Measurements from ENCODE around the gene SPNS2.
A peak's percentile ranks its signal among the peaks of the same experiment; 100 is the strongest.

Gene SPNS2

GRCh38 chr17:4480929-4481898 is 17.5 kb upstream of the SPNS2 start:
- DNase-seq (ENCODE audit: low read depth) = no peak

- no peak for DNase-seq (ENCODE audit: low read depth)
These were observed 16.2 kb upstream of the SPNS2 start for GRCh38 chr17:4482338-4483011.

GRCh38 chr17:4483012-4483840 is 15.5 kb upstream of the SPNS2 start:
- DNase-seq (ENCODE audit: low read depth) = no peak

GRCh38 chr17:4485676-4486646 is 12.7 kb upstream of the SPNS2 start:
- peak; percentile 44 for DNase-seq (ENCODE audit: low read depth)

GRCh38 chr17:4487296-4487695 is 11.4 kb upstream of the SPNS2 start:
- no peak for DNase-seq (ENCODE audit: low read depth)

GRCh38 chr17:4487820-4488716 is 10.6 kb upstream of the SPNS2 start:
- no peak for DNase-seq (ENCODE audit: low read depth)

- no peak for DNase-seq (ENCODE audit: low read depth)
These were observed 9.6 kb upstream of the SPNS2 start for GRCh38 chr17:4488989-4489595.

GRCh38 chr17:4490109-4490591 is 8.5 kb upstream of the SPNS2 start:
- DNase-seq (ENCODE audit: low read depth) = no peak

GRCh38 chr17:4490637-4491061 is 8.0 kb upstream of the SPNS2 start:
- no peak for DNase-seq (ENCODE audit: low read depth)

- DNase-seq (ENCODE audit: low read depth) = no peak
These were observed 5.7 kb upstream of the SPNS2 start for GRCh38 chr17:4492721-4493561.

GRCh38 chr17:4497101-4497824 is 1.4 kb upstream of the SPNS2 start:
- no peak for DNase-seq (ENCODE audit: low read depth)

- no peak for DNase-seq (ENCODE audit: low read depth)
These were observed 930 bp downstream of the SPNS2 start for GRCh38 chr17:4499431-4500190.

GRCh38 chr17:4500191-4500571 is 1.5 kb downstream of the SPNS2 start:
- no peak for DNase-seq (ENCODE audit: low read depth)

GRCh38 chr17:4501295-4501949 is 2.7 kb downstream of the SPNS2 start:
- DNase-seq (ENCODE audit: low read depth) = no peak

- no peak for DNase-seq (ENCODE audit: low read depth)
These were observed 3.9 kb downstream of the SPNS2 start for GRCh38 chr17:4502466-4503154.
